ENCODE data around the gene RNU1-3. TPM values are rescaled to one million over a fixed set of nuclear protein-coding genes. Genes with fewer than 3 reads are reported as not detected.
"Not testable (repeated sequence)": the region's sequence is repeated elsewhere in the genome, so short reads cannot be mapped to it uniquely, and the experiment has no call there.

RNU1-3 gene
- total and polyA plus RNA-seq, 2 of the 13 experiments (the other 11 are each of a cell fraction or from before 2014, with no cell fraction given), result under 0.01 to 11,018 TPM

DNA sequence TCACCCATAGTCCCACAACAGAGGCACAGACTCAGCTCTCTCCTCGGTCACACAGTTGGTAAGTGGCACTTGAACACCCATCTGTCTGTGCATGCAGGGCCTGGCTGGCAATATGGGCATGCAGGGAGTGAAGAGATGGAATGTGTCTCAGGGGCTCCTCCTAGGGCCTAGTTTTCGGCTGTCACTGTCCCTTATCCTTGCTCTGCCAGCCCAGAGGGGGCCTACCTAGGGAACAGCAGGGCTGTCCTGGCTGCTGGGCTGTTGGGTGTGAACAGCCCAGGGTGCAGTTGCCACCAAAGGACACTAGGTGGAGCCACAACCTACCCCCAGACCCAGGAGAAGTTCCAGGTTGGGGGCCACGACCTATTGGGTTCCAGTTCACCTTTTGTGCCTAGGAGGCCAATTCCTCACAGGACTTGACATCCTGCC lies 42.9 kb upstream of the RNU1-3 start:
- H3K9me3 ChIP-seq (ENCODE audit: low read length); H3K27ac ChIP-seq (ENCODE audit: extremely low read length, insufficient read depth, low read length); BruUV-seq (replicated peaks); H3K9ac ChIP-seq (ENCODE audit: insufficient read depth, low read depth, low read length); H3K4me1 ChIP-seq (ENCODE audit: insufficient read depth, low read length); H4K20me1 ChIP-seq (ENCODE audit: insufficient read depth, low read length); H3K79me2 ChIP-seq (ENCODE audit: insufficient read depth, low read length); H3K4me3 ChIP-seq (replicated peaks in 1 of 3; ENCODE audit: insufficient read depth in 1 of 3, low read depth in 2 of 3, low read length in 3 of 3); DNase-seq (ENCODE audit: low spot score); in situ Hi-C loops (cut with HindIII; ENCODE audit: extremely low pct_ligation_motif_present, low pct_unique_long_range_greater_than_20kb); H3K27me3 ChIP-seq (ENCODE audit: control insufficient read depth in 1 of 2, insufficient read depth in 2 of 2, low read length in 2 of 2); intact Hi-C loops (cut with micrococcal nuclease; ENCODE audit: unreplicated experiment); H3K36me3 ChIP-seq (replicated peaks in 1 of 2; ENCODE audit: control insufficient read depth in 1 of 2, insufficient read depth in 2 of 2, low read length in 2 of 2); H2AFZ ChIP-seq (ENCODE audit: low read length): not testable (repeated sequence)
- ChIA-PET POLR2A (interaction anchor here (1.2 kb wide), 1 partner anchor 13 kb away, joined by 6 read pairs; no protein-coding TSS in a partner anchor), CTCF (ENCODE audit: low intra/inter-chr PET ratio, low total read pairs) (interaction anchor here (0.8 kb wide), 1 partner anchor 85 kb away, joined by 5 read pairs; no protein-coding TSS in a partner anchor)
- peak; percentile 77 for ATAC-seq
- FAIRE-seq, result peak; percentile 94
- H3K4me2 ChIP-seq (ENCODE audit: low read depth, low read length), result peak overlapping the region; percentile 43; the same call in 1 of the 2 replicates
- TF ChIP-seq CTCF (CRISPR knock-in tag; IDR thresholded peaks at IDR 0.05) (peak; percentile 75), ZNF768 (CRISPR knock-in tag; IDR thresholded peaks at IDR 0.05) (peak; percentile 56; the same call in 1 of the 2 replicates), STAG1 (CRISPR knock-in tag; IDR thresholded peaks at IDR 0.05) (peak; percentile 55), ZNF687 (CRISPR knock-in tag; IDR thresholded peaks at IDR 0.05) (peak; percentile 17; the same call in 1 of the 2 replicates)
- no CpG with 5 or more reads among the region's 3 CpGs for WGBS (ENCODE audit: low lambda C conversion rate)

DNA sequence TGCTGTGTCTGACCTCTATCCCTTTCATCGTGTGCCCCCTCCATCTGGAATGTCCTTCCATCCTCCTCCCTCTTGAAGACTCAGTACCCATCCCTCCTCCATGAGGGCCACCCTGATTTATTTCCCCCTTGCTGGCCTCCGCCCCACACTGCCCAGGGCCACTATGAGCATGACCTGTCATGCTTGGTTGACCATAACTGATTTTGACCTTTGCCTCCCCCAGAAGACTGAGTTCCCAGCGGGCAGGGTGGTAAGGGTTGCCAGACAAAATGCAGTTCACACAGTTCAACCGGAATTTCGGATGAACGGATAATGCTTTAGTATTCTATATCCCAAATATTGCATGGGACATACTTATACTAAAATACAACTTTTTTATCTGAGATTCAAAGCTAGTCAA lies 42.0 kb upstream of the RNU1-3 start:
- peak; percentile 48 for FAIRE-seq
- H3K36me3 ChIP-seq (replicated peaks in 1 of 2; ENCODE audit: control insufficient read depth in 1 of 2, insufficient read depth in 2 of 2, low read length in 2 of 2); H3K27ac ChIP-seq (ENCODE audit: extremely low read length, insufficient read depth, low read length); CTCF ChIA-PET (ENCODE audit: low intra/inter-chr PET ratio, low total read pairs); H3K9ac ChIP-seq (ENCODE audit: insufficient read depth, low read depth, low read length); H3K27me3 ChIP-seq (ENCODE audit: control insufficient read depth in 1 of 2, insufficient read depth in 2 of 2, low read length in 2 of 2); H4K20me1 ChIP-seq (ENCODE audit: insufficient read depth, low read length); H3K4me3 ChIP-seq (replicated peaks in 1 of 3; ENCODE audit: insufficient read depth in 1 of 3, low read depth in 2 of 3, low read length in 3 of 3); DNase-seq (ENCODE audit: low spot score); H3K4me1 ChIP-seq (ENCODE audit: insufficient read depth, low read length); H3K9me3 ChIP-seq (ENCODE audit: low read length); H3K4me2 ChIP-seq (ENCODE audit: low read depth, low read length); in situ Hi-C loops (cut with HindIII; ENCODE audit: extremely low pct_ligation_motif_present, low pct_unique_long_range_greater_than_20kb); intact Hi-C loops (cut with micrococcal nuclease; ENCODE audit: unreplicated experiment); H2AFZ ChIP-seq (ENCODE audit: low read length); H3K79me2 ChIP-seq (ENCODE audit: insufficient read depth, low read length); BruUV-seq (replicated peaks): not testable (repeated sequence)
- POLR2A ChIA-PET, result interaction anchor here (1.2 kb wide), 1 partner anchor 12 kb away, joined by 6 read pairs; no protein-coding TSS in a partner anchor
- WGBS (ENCODE audit: low lambda C conversion rate), result no CpG with 5 or more reads among the region's 6 CpGs
- 0 out of 3 replicates have a peak, but pooled peaks have one; percentile 6 for ATAC-seq

All from HepG2 (cell line).